Measurements from ENCODE around the gene MAN2A1.

- TF ChIP-seq POLR2AphosphoS5 (IDR thresholded peaks at IDR 0.05; ENCODE audit: low read depth, low read length): no peak
- TF ChIP-seq REST (IDR thresholded peaks at IDR 0.05; ENCODE audit: insufficient read depth in 1 of 2, low read depth in 2 of 2, low read length in 2 of 2): no peak
- TF ChIP-seq TAF1 (IDR thresholded peaks at IDR 0.05; ENCODE audit: borderline replicate concordance, insufficient read depth, low read length): no peak
- no peak for TF ChIP-seq SIN3A (IDR thresholded peaks at IDR 0.05; ENCODE audit: borderline replicate concordance, insufficient read depth, low read length)
These were observed 35.4 kb downstream of the MAN2A1 start for GRCh38 chr5:109725135-109725534.

Measured in PFSK-1 (cell line).